ENCODE results near the gene UBE2G2. TPM values are rescaled to one million over a fixed set of nuclear protein-coding genes. Genes with fewer than 3 reads are reported as not detected.

The UBE2G2 gene
- total and polyA plus RNA-seq, 2 donors (not counting 3 experiments of a cell fraction or from before 2014, with no cell fraction given), result 95.0 to 114 TPM

DNA sequence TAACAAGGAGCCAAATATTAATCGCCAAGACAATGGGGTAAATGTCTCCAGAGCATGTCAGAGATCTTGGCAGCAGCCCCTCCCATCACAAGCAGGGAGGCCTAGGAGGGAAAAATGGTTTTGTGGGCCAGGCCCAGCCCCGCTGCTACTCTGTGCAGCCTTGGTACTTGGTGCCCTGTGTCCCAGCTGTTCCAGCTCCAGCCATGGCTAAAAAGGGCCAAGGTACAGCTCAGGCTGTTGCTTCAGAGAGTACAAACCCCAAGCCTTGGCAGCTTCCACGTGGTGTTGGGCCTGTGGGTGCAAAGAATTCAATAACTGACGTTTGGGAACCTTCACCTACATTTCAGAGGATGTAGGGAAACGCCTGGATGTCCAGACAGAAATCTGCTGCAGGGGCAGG is 10.4 kb downstream of the UBE2G2 start:
- H3K4me1 ChIP-seq (ENCODE audit: control insufficient read depth, extremely low read depth, insufficient read depth, low read length), result no peaks in the 10 kb centered on the region
- CTCF ChIA-PET, result interaction anchor here (1.4 kb wide), 1 partner anchor 281 kb away, joined by 6 read pairs; no protein-coding TSS in a partner anchor
- no peak overlapping the region for H3K9ac ChIP-seq (replicated peaks; ENCODE audit: extremely low read depth, insufficient read depth, low read length)
- no peaks in the 10 kb centered on the region for H3K9me1 ChIP-seq (replicated peaks; ENCODE audit: control insufficient read depth, extremely low read depth, insufficient read depth, low read length)
- POLR2A ChIA-PET, result no interaction called here
- no peak overlapping the region for H3K4me2 ChIP-seq (ENCODE audit: insufficient read depth, low read length)
- no peak for FAIRE-seq
- no peak overlapping the region for H3K4me3 ChIP-seq (replicated peaks in 1 of 3; ENCODE audit: insufficient read depth in 1 of 3, low read depth in 1 of 3, low read length in 3 of 3)
- H4K20me1 ChIP-seq (replicated peaks; ENCODE audit: control insufficient read depth, extremely low read depth, insufficient read depth, low read length), result peaks cover 4% of the 10 kb centered on the region
- H3K27ac ChIP-seq (ENCODE audit: insufficient read depth, low read depth, low read length), result no peak overlapping the region
- no peaks in the 10 kb centered on the region for H3K27me3 ChIP-seq (ENCODE audit: control insufficient read depth in 2 of 2, insufficient read depth in 2 of 2, low read length in 2 of 2)
- TF ChIP-seq FOS (IDR thresholded peaks at IDR 0.05; ENCODE audit: borderline replicate concordance, insufficient read depth, low read length) (no peak), POLR2AphosphoS5 (IDR thresholded peaks at IDR 0.05; ENCODE audit: insufficient read depth, low read depth, low read length) (no peak), JUN (IDR thresholded peaks at IDR 0.05; ENCODE audit: borderline replicate concordance, insufficient read depth, insufficient read length, low read depth) (no peak), MYC (IDR thresholded peaks at IDR 0.05; ENCODE audit: low read depth, low read length) (no peak), POLR2A (IDR thresholded peaks at IDR 0.05; ENCODE audit: low read depth, low read length) (no peak), EZH2 (IDR thresholded peaks at IDR 0.05; ENCODE audit: borderline replicate concordance, low read depth, low read length, severe bottlenecking) (no peak), GATA2 (IDR thresholded peaks at IDR 0.05; ENCODE audit: insufficient read depth, insufficient read length, low read depth, low read length) (no peak)
- TF ChIP-seq, protein P1, sequence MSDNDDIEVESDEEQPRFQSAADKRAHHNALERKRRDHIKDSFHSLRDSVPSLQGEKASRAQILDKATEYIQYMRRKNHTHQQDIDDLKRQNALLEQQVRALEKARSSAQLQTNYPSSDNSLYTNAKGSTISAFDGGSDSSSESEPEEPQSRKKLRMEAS (IDR thresholded peaks at IDR 0.05; ENCODE audit: insufficient read depth, insufficient read length), result no peak
- TF ChIP-seq, protein P2, sequence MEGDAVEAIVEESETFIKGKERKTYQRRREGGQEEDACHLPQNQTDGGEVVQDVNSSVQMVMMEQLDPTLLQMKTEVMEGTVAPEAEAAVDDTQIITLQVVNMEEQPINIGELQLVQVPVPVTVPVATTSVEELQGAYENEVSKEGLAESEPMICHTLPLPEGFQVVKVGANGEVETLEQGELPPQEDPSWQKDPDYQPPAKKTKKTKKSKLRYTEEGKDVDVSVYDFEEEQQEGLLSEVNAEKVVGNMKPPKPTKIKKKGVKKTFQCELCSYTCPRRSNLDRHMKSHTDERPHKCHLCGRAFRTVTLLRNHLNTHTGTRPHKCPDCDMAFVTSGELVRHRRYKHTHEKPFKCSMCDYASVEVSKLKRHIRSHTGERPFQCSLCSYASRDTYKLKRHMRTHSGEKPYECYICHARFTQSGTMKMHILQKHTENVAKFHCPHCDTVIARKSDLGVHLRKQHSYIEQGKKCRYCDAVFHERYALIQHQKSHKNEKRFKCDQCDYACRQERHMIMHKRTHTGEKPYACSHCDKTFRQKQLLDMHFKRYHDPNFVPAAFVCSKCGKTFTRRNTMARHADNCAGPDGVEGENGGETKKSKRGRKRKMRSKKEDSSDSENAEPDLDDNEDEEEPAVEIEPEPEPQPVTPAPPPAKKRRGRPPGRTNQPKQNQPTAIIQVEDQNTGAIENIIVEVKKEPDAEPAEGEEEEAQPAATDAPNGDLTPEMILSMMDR (IDR thresholded peaks at IDR 0.05; ENCODE audit: extremely low read depth in 1 of 2, insufficient read depth in 1 of 2, low read depth in 1 of 2, low read length in 2 of 2), result no peak
- no TSS peak for BruUV-seq (replicated peaks)
- H2AFZ ChIP-seq (ENCODE audit: low read depth, low read length), result no peak overlapping the region
- peaks cover 0 to 5% of the 10 kb centered on the region in 2 experiments for H3K36me3 ChIP-seq (ENCODE audit: control insufficient read depth in 2 of 2, extremely low read depth in 1 of 2, insufficient read depth in 2 of 2, low read length in 2 of 2)
- dilution Hi-C loops (cut with MboI; ENCODE audit: extremely low pct_ligation_motif_present, low sequenced_read_pairs), result no loop called here
- no peak for DNase-seq (ENCODE audit: low read depth, low spot score)
- intact Hi-C loops (cut with micrococcal nuclease), result no loop called here
- peaks cover 78% of the 10 kb centered on the region for H3K79me2 ChIP-seq (ENCODE audit: control insufficient read depth, insufficient read depth, low read length)
- H3K9me3 ChIP-seq (replicated peaks; ENCODE audit: control insufficient read depth, insufficient read depth, low read length), result no peaks in the 10 kb centered on the region
